HPDE6-E6E7 (cell line): ENCODE results near the gene CCDC83.
"Not testable (repeated sequence)": the region's sequence is repeated elsewhere in the genome, so short reads cannot be mapped to it uniquely, and the experiment has no call there.

ENCODE experiments used
- DNase-seq: peaks from one replicate; pipeline ENCODE4 v3.0.0; 2011; ENCODE audit warnings: missing footprints; ENCODE audit errors: extremely low spot score

Gene CCDC83

GRCh38 chr11:85835729-85836128 lies 19.5 kb upstream of the CCDC83 start:
- no peak for DNase-seq

- DNase-seq = not testable (repeated sequence)
These were observed 14.3 kb upstream of the CCDC83 start for GRCh38 chr11:85840932-85841331.

- no peak for DNase-seq
These were observed 11.3 kb upstream of the CCDC83 start for GRCh38 chr11:85843929-85844328.

GRCh38 chr11:85844439-85845123 lies 10.6 kb upstream of the CCDC83 start:
- peak; percentile 95 for DNase-seq

- no peak for DNase-seq
These were observed 10.0 kb upstream of the CCDC83 start for GRCh38 chr11:85845124-85845631.

- DNase-seq = no peak
These were observed 7.7 kb upstream of the CCDC83 start for GRCh38 chr11:85847436-85847835.

GRCh38 chr11:85848006-85848405 lies 7.2 kb upstream of the CCDC83 start:
- DNase-seq = no peak

GRCh38 chr11:85848556-85848955 lies 6.6 kb upstream of the CCDC83 start:
- DNase-seq = no peak

- not testable (repeated sequence) for DNase-seq
These were observed 2.4 kb upstream of the CCDC83 start for GRCh38 chr11:85852754-85853153.

GRCh38 chr11:85853541-85853940 lies 1.6 kb upstream of the CCDC83 start:
- DNase-seq = not testable (repeated sequence)

GRCh38 chr11:85854212-85854556 lies 999 bp upstream of the CCDC83 start:
- DNase-seq = no peak

GRCh38 chr11:85854557-85855340 lies 434 bp upstream of the CCDC83 start:
- peak; percentile 87 for DNase-seq

- DNase-seq = no peak
These were observed 1.9 kb downstream of the CCDC83 start for GRCh38 chr11:85857098-85857497.

GRCh38 chr11:85859541-85859940 lies 4.4 kb downstream of the CCDC83 start:
- not testable (repeated sequence) for DNase-seq

- no peak for DNase-seq
These were observed 8.7 kb downstream of the CCDC83 start for GRCh38 chr11:85863855-85864254.

- no peak for DNase-seq
These were observed 11.1 kb downstream of the CCDC83 start for GRCh38 chr11:85866137-85866827.

- DNase-seq = no peak
These were observed 12.6 kb downstream of the CCDC83 start for GRCh38 chr11:85867751-85868150.

GRCh38 chr11:85869781-85870180 lies 14.6 kb downstream of the CCDC83 start:
- DNase-seq = no peak

- no peak for DNase-seq
These were observed 19.1 kb downstream of the CCDC83 start for GRCh38 chr11:85874265-85874664.

GRCh38 chr11:85875505-85875904 lies 20.3 kb downstream of the CCDC83 start:
- DNase-seq = no peak

- DNase-seq = no peak
These were observed 29.4 kb downstream of the CCDC83 start for GRCh38 chr11:85884581-85885021.
